Right lobe of liver (tissue), 4 donors: ENCODE data around the gene ACTL7B.

ENCODE experiments used
- CTCF ChIP-seq, 4 donors: fragments of 200-600 bp in 3 of 4; fragments of 450-650 bp in 1 of 4; IDR thresholded peaks; one replicate each; pipeline versions ENCODE4 v1.5.1 to v1.8.0; 2016 to 2022; ENCODE audit warnings: antibody characterized with exemption in 4 of 4, mild to moderate bottlenecking in 2 of 4
- POLR2A ChIP-seq: fragments of 450-650 bp; IDR thresholded peaks from one replicate; pipeline ENCODE4 v1.6.1; 2017; ENCODE audit warnings: antibody characterized with exemption, mild to moderate bottlenecking
- donor health status: DM: no; HTN: no; CAD: no.
- donor health status: DM: no; HTN: no; CAD: no.
- donor health status: DM: no; HTN: yes; CAD: no.

GRCh38 chr9:108836319-108836718 lies 19.5 kb downstream of the ACTL7B start:
- TF ChIP-seq CTCF (IDR thresholded peaks at IDR 0.05) (no peak), POLR2A (no peak)
